DOHH2 (cell line): Measurements from ENCODE around the gene OBP2A.
"Not testable (repeated sequence)": the region's sequence is repeated elsewhere in the genome, so short reads cannot be mapped to it uniquely, and the experiment has no call there.

Experiments
- H3F3A ChIP-seq: fragments of 200-600 bp; sonication (generic), shearing (Covaris generic); 2 replicates; pipeline ENCODE4 v1.6.0; 2016; ENCODE audit warnings: antibody characterized with exemption, mild to moderate bottlenecking; ENCODE audit not compliant: control insufficient read depth, insufficient read depth
- H3K27ac ChIP-seq: fragments of 200-600 bp; sonication (generic); 2 replicates; pipeline ENCODE4 v1.5.1; 2014; ENCODE audit warnings: low read depth, mild to moderate bottlenecking, low read length, moderate library complexity
- H3K27me3 ChIP-seq: fragments of 200-600 bp; sonication (generic); 2 replicates; pipeline ENCODE4 v1.6.1; 2014; ENCODE audit warnings: mild to moderate bottlenecking, low read length, mixed read lengths; ENCODE audit not compliant: control insufficient read depth
- H3K36me3 ChIP-seq: fragments of 200-600 bp; sonication (generic); 2 replicates; pipeline ENCODE4 v1.6.1; 2014; ENCODE audit warnings: mild to moderate bottlenecking, low read length, moderate library complexity, mixed read lengths; ENCODE audit not compliant: control insufficient read depth
- H3K4me1 ChIP-seq: fragments of 200-600 bp; sonication (generic); 2 replicates; pipeline ENCODE4 v1.6.1; 2014; ENCODE audit warnings: mild to moderate bottlenecking, low read length, mixed read lengths; ENCODE audit not compliant: control insufficient read depth
- H3K4me2 ChIP-seq: fragments of 200-600 bp; sonication (generic); 2 replicates; pipeline ENCODE4 v1.6.0; 2014; ENCODE audit warnings: mild to moderate bottlenecking, low read length, moderate library complexity
- H3K4me3 ChIP-seq: fragments of 200-600 bp; sonication (generic); 2 replicates; pipeline ENCODE4 v1.5.1; 2014; ENCODE audit warnings: mild to moderate bottlenecking, low read length, mixed read lengths
- H3K79me2 ChIP-seq: fragments of 200-600 bp; sonication (generic); 2 replicates; pipeline ENCODE4 v1.6.1; 2014; ENCODE audit warnings: mild to moderate bottlenecking, low read length, mixed read lengths; ENCODE audit not compliant: control insufficient read depth
- H3K9me2 ChIP-seq: fragments of 200-600 bp; sonication (generic); replicated peaks from 2 replicates; pipeline ENCODE4 v1.6.1; 2014; ENCODE audit warnings: mild to moderate bottlenecking, low read length, mixed read lengths; ENCODE audit not compliant: control insufficient read depth
- H3K9me3 ChIP-seq: fragments of 200-600 bp; sonication (generic); 2 replicates; pipeline ENCODE4 v1.6.1; 2014; ENCODE audit warnings: antibody characterized with exemption, low read length, mixed read lengths; ENCODE audit not compliant: control insufficient read depth, insufficient read depth
- H4K20me1 ChIP-seq: fragments of 200-600 bp; sonication (generic); 2 replicates; pipeline ENCODE4 v1.6.0; 2014; ENCODE audit warnings: low read depth, mild to moderate bottlenecking, antibody characterized with exemption, low read length, moderate library complexity; ENCODE audit not compliant: control insufficient read depth, insufficient read depth
- CTCF ChIP-seq: fragments of 200-600 bp; sonication (generic); IDR thresholded peaks from one replicate; pipeline ENCODE4 v1.5.1; 2014; ENCODE audit warnings: antibody characterized with exemption, mild to moderate bottlenecking, low read depth, low read length; ENCODE audit not compliant: poor library complexity, severe bottlenecking
- EZH2phosphoT487 ChIP-seq: fragments of 200-600 bp; sonication (generic); IDR thresholded peaks from 2 replicates; pipeline ENCODE4 v1.6.1; 2017; ENCODE audit warnings: borderline replicate concordance, mild to moderate bottlenecking, antibody characterized with exemption, low read length, moderate library complexity, mixed read lengths

Gene OBP2A

GRCh38 chr9:135512241-135512603 lies 33.7 kb upstream of the OBP2A start:
- no peaks in the 10 kb centered on the region for H3K4me1 ChIP-seq
- no peaks in the 10 kb centered on the region for H4K20me1 ChIP-seq
- TF ChIP-seq EZH2phosphoT487 (no peak), CTCF (no peak)
- H3K27me3 ChIP-seq, result no peaks in the 10 kb centered on the region
- H3K9me3 ChIP-seq, result no peaks in the 10 kb centered on the region; the same call in 1 of the 2 replicates
- H3K27ac ChIP-seq, result no peak overlapping the region
- no peaks in the 10 kb centered on the region for H3F3A ChIP-seq
- H3K36me3 ChIP-seq, result no peaks in the 10 kb centered on the region
- H3K79me2 ChIP-seq, result no peaks in the 10 kb centered on the region
- H3K9me2 ChIP-seq, result no peaks in the 10 kb centered on the region
- H3K4me3 ChIP-seq, result no peak overlapping the region
- H3K4me2 ChIP-seq, result no peak overlapping the region

- Histone ChIP-seq H3K9me2 (no peaks in the 10 kb centered on the region), H3K4me2 (no peak overlapping the region), H3K9me3 (no peaks in the 10 kb centered on the region; the same call in 1 of the 2 replicates), H4K20me1 (no peaks in the 10 kb centered on the region), H3K27me3 (no peaks in the 10 kb centered on the region), H3F3A (no peaks in the 10 kb centered on the region), H3K79me2 (no peaks in the 10 kb centered on the region), H3K27ac (no peak overlapping the region), H3K36me3 (no peaks in the 10 kb centered on the region), H3K4me1 (no peaks in the 10 kb centered on the region), H3K4me3 (no peak overlapping the region)
- TF ChIP-seq CTCF (no peak), EZH2phosphoT487 (no peak)
Measured at GRCh38 chr9:135512904-135513303, 33.0 kb upstream of the OBP2A start.

- H4K20me1 ChIP-seq, result no peaks in the 10 kb centered on the region
- TF ChIP-seq EZH2phosphoT487 (no peak), CTCF (no peak)
- no peaks in the 10 kb centered on the region for H3K79me2 ChIP-seq
- no peaks in the 10 kb centered on the region; the same call in 1 of the 2 replicates for H3K9me3 ChIP-seq
- H3K4me3 ChIP-seq, result no peak overlapping the region
- H3K27ac ChIP-seq, result no peak overlapping the region
- H3K4me2 ChIP-seq, result no peak overlapping the region
- no peaks in the 10 kb centered on the region for H3F3A ChIP-seq
- no peaks in the 10 kb centered on the region for H3K36me3 ChIP-seq
- no peaks in the 10 kb centered on the region for H3K4me1 ChIP-seq
- no peaks in the 10 kb centered on the region for H3K9me2 ChIP-seq
- H3K27me3 ChIP-seq, result no peaks in the 10 kb centered on the region
Measured at GRCh38 chr9:135513351-135513846, 32.5 kb upstream of the OBP2A start.

GRCh38 chr9:135513906-135514305 lies 32.0 kb upstream of the OBP2A start:
- not testable (repeated sequence) for H3K27me3 ChIP-seq

More at GRCh38 chr9:135513906-135514305, 32.0 kb upstream of the OBP2A start:
- not testable (repeated sequence) for H3K9me2 ChIP-seq, H3K4me3 ChIP-seq, H3K27ac ChIP-seq, H4K20me1 ChIP-seq, H3K4me1 ChIP-seq, H3F3A ChIP-seq, H3K36me3 ChIP-seq, H3K4me2 ChIP-seq, H3K79me2 ChIP-seq, H3K9me3 ChIP-seq
